Measurements from ENCODE around the gene DLG3.

Gene DLG3

GRCh38 chrX:70479922-70480659 lies 35.5 kb downstream of the DLG3 start:
- Histone ChIP-seq H3K27ac (ENCODE audit: low read depth, low read length, poor library complexity, severe bottlenecking) (no peak overlapping the region), H3K9me3 (ENCODE audit: low read length) (no peaks in the 10 kb centered on the region), H4K20me1 (ENCODE audit: insufficient read depth, low read length) (no peaks in the 10 kb centered on the region), H2AFZ (ENCODE audit: low read length) (no peak overlapping the region), H3K4me1 (ENCODE audit: insufficient read depth, low read length, severe bottlenecking) (no peaks in the 10 kb centered on the region), H3K9me2 (ENCODE audit: low read depth, low read length) (no peaks in the 10 kb centered on the region), H3K36me3 (ENCODE audit: insufficient read depth, low read length) (peaks cover 2% of the 10 kb centered on the region; the same call in 1 of the 2 replicates), H3K27me3 (ENCODE audit: insufficient read depth, low read length) (no peaks in the 10 kb centered on the region), H3K79me2 (ENCODE audit: insufficient read depth, low read length) (no peaks in the 10 kb centered on the region), H3K9ac (ENCODE audit: low read length) (no peak overlapping the region), H3F3A (ENCODE audit: insufficient read depth, low read length) (no peaks in the 10 kb centered on the region), H3K4me2 (ENCODE audit: low read length) (no peak overlapping the region), H3K4me3 (ENCODE audit: low read depth, low read length, poor library complexity, severe bottlenecking) (no peak overlapping the region)
- TF ChIP-seq, protein P1, sequence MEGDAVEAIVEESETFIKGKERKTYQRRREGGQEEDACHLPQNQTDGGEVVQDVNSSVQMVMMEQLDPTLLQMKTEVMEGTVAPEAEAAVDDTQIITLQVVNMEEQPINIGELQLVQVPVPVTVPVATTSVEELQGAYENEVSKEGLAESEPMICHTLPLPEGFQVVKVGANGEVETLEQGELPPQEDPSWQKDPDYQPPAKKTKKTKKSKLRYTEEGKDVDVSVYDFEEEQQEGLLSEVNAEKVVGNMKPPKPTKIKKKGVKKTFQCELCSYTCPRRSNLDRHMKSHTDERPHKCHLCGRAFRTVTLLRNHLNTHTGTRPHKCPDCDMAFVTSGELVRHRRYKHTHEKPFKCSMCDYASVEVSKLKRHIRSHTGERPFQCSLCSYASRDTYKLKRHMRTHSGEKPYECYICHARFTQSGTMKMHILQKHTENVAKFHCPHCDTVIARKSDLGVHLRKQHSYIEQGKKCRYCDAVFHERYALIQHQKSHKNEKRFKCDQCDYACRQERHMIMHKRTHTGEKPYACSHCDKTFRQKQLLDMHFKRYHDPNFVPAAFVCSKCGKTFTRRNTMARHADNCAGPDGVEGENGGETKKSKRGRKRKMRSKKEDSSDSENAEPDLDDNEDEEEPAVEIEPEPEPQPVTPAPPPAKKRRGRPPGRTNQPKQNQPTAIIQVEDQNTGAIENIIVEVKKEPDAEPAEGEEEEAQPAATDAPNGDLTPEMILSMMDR (IDR thresholded peaks at IDR 0.05; ENCODE audit: low read length), result no peak
- TF ChIP-seq EZH2 (IDR thresholded peaks at IDR 0.05; ENCODE audit: borderline replicate concordance, low read length), result no peak

DNA sequence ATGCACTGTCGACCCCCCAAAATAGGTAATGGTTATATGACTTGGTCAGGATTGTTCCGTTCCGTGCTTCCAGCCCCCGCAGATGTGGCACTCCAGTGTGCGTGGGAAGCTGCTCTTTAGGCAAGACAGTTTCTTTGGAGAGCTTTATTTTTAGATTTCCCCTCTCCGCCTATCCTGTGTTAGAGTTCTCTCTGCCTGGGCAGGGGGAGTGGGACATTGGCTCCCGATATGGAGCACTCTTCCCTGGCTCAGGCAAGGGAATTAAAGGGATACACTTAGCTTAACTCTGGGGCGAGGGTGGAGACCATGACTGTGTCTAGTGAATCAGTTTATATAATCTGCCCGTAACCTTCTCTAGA lies 36.0 kb downstream of the DLG3 start:
- Histone ChIP-seq H3K9me2 (ENCODE audit: low read depth, low read length) (no peaks in the 10 kb centered on the region), H3K27ac (ENCODE audit: low read depth, low read length, poor library complexity, severe bottlenecking) (no peak overlapping the region), H3K36me3 (ENCODE audit: insufficient read depth, low read length) (peaks cover 2% of the 10 kb centered on the region; the same call in 1 of the 2 replicates), H3K4me3 (ENCODE audit: low read depth, low read length, poor library complexity, severe bottlenecking) (no peak overlapping the region), H2AFZ (ENCODE audit: low read length) (no peak overlapping the region), H3K4me2 (ENCODE audit: low read length) (no peak overlapping the region), H3K4me1 (ENCODE audit: insufficient read depth, low read length, severe bottlenecking) (no peaks in the 10 kb centered on the region), H3F3A (ENCODE audit: insufficient read depth, low read length) (no peaks in the 10 kb centered on the region), H4K20me1 (ENCODE audit: insufficient read depth, low read length) (no peaks in the 10 kb centered on the region), H3K79me2 (ENCODE audit: insufficient read depth, low read length) (no peaks in the 10 kb centered on the region), H3K9me3 (ENCODE audit: low read length) (no peaks in the 10 kb centered on the region), H3K9ac (ENCODE audit: low read length) (no peak overlapping the region), H3K27me3 (ENCODE audit: insufficient read depth, low read length) (no peaks in the 10 kb centered on the region)
- no peak for TF ChIP-seq EZH2 (IDR thresholded peaks at IDR 0.05; ENCODE audit: borderline replicate concordance, low read length)
- TF ChIP-seq, protein P1 (IDR thresholded peaks at IDR 0.05; ENCODE audit: low read length), result no peak

- Histone ChIP-seq H3K9me2 (ENCODE audit: low read depth, low read length) (no peaks in the 10 kb centered on the region), H3K27me3 (ENCODE audit: insufficient read depth, low read length) (no peaks in the 10 kb centered on the region), H3K36me3 (ENCODE audit: insufficient read depth, low read length) (peaks cover 2% of the 10 kb centered on the region; the same call in 1 of the 2 replicates), H3K4me3 (ENCODE audit: low read depth, low read length, poor library complexity, severe bottlenecking) (no peak overlapping the region), H3K79me2 (ENCODE audit: insufficient read depth, low read length) (no peaks in the 10 kb centered on the region), H3K9ac (ENCODE audit: low read length) (no peak overlapping the region), H3K4me2 (ENCODE audit: low read length) (no peak overlapping the region), H3K4me1 (ENCODE audit: insufficient read depth, low read length, severe bottlenecking) (no peaks in the 10 kb centered on the region), H3F3A (ENCODE audit: insufficient read depth, low read length) (no peaks in the 10 kb centered on the region), H3K9me3 (ENCODE audit: low read length) (no peaks in the 10 kb centered on the region), H4K20me1 (ENCODE audit: insufficient read depth, low read length) (no peaks in the 10 kb centered on the region), H3K27ac (ENCODE audit: low read depth, low read length, poor library complexity, severe bottlenecking) (no peak overlapping the region), H2AFZ (ENCODE audit: low read length) (no peak overlapping the region)
- no peak for TF ChIP-seq EZH2 (IDR thresholded peaks at IDR 0.05; ENCODE audit: borderline replicate concordance, low read length)
- TF ChIP-seq, protein P1 (IDR thresholded peaks at IDR 0.05; ENCODE audit: low read length), result no peak
Measured at GRCh38 chrX:70481471-70482270, 37.0 kb downstream of the DLG3 start.
